ENCODE measurements around the gene CFAP43. TPM values are rescaled to one million over a fixed set of nuclear protein-coding genes. Genes with fewer than 3 reads are reported as not detected.

Gene CFAP43
- total and polyA plus RNA-seq, 7 donors: 0.22 to 0.83 (median 0.55) TPM; not detected in 1

GRCh38 chr10:104257235-104257634 is 25.1 kb upstream of the CFAP43 start:
- H3K27me3 ChIP-seq: no peaks in the 10 kb centered on the region
- no peaks in the 10 kb centered on the region for H3K9me3 ChIP-seq
- peak overlapping the region in 3 of 4 donors; percentile 9 to 96 (median 95) for H3K27ac ChIP-seq
- no peak for TF ChIP-seq POLR2AphosphoS5 (IDR thresholded peaks at IDR 0.05)
- no peak for TF ChIP-seq EP300 (IDR thresholded peaks at IDR 0.05)
- no peak for TF ChIP-seq POLR2A (IDR thresholded peaks at IDR 0.05)
- TF ChIP-seq, protein P1, sequence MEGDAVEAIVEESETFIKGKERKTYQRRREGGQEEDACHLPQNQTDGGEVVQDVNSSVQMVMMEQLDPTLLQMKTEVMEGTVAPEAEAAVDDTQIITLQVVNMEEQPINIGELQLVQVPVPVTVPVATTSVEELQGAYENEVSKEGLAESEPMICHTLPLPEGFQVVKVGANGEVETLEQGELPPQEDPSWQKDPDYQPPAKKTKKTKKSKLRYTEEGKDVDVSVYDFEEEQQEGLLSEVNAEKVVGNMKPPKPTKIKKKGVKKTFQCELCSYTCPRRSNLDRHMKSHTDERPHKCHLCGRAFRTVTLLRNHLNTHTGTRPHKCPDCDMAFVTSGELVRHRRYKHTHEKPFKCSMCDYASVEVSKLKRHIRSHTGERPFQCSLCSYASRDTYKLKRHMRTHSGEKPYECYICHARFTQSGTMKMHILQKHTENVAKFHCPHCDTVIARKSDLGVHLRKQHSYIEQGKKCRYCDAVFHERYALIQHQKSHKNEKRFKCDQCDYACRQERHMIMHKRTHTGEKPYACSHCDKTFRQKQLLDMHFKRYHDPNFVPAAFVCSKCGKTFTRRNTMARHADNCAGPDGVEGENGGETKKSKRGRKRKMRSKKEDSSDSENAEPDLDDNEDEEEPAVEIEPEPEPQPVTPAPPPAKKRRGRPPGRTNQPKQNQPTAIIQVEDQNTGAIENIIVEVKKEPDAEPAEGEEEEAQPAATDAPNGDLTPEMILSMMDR (IDR thresholded peaks at IDR 0.05): no peak
- H3K36me3 ChIP-seq: peaks cover 4 to 49% (median 9%) of the 10 kb centered on the region in 4 donors
- no peak for DNase-seq
- H3K4me1 ChIP-seq: peaks cover 0 to 52% (median 40%) of the 10 kb centered on the region in 4 donors
- WGBS, 2 donors: 93 to 96% methylated on average over 5 of the region's 5 CpGs
- intact Hi-C loops (cut with DNase I): loop anchor here (10.0 kb wide), 1 partner anchor 342 kb away; the partner anchor contains the start of gene STN1
- H3K4me3 ChIP-seq: no peak overlapping the region

GRCh38 chr10:104256335-104256961 is 24.3 kb upstream of the CFAP43 start:
- H3K4me3 ChIP-seq: peak overlapping the region in 3 of 4 donors; percentile 71 to 95 (median 88)
- peaks cover 0 to 52% (median 38%) of the 10 kb centered on the region in 4 donors for H3K4me1 ChIP-seq
- 5 to 14% methylated on average over 1 of the region's 1 CpG for WGBS, 2 donors
- TF ChIP-seq POLR2AphosphoS5 (IDR thresholded peaks at IDR 0.05): peak in 1 of 4 donors; percentile 7
- TF ChIP-seq, protein P1 (IDR thresholded peaks at IDR 0.05): no peak
- H3K36me3 ChIP-seq: peaks cover 4 to 41% (median 5%) of the 10 kb centered on the region in 4 donors
- no peak for DNase-seq
- H3K27me3 ChIP-seq: no peaks in the 10 kb centered on the region
- peak overlapping the region; percentile 95 to 98 (median 96) for H3K27ac ChIP-seq
- H3K9me3 ChIP-seq: no peaks in the 10 kb centered on the region
- intact Hi-C loops (cut with DNase I): loop anchor here (1.0 to 10.0 kb wide), 2 partner anchors 135 to 342 kb away; partner anchors contain the start of gene STN1

DNA sequence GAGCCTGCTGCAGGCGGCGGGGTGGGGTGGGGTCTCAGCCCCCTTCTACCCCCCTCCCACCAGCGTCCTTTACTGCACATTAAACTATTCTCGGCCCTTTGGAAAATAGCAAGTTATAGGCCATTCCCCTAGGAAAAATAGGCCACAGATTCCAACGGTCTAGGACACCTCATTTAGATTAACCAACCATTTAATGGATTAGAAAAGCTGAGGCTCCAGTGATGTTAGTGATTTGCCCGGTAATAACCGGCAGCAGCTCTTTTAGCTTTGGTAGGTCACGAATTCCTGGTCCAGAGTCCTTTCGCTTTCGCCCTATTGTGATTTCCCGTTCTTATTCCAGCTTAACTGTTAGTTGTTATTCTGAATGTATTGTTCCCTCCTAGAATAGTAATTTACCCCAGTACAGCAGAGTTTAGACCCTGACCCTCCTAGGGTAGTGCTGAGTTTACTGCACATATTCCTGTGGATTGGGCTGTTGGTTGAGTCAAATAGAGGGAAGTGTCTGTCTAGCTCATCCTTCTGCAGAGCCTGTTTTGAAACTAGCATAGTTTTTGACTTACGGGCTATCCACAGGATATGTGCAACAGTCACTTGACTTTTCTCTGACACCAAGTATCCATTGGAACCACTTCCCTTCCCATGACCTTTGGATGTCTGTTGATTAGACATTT is 23.3 kb upstream of the CFAP43 start:
- peaks cover 0 to 43% (median 32%) of the 10 kb centered on the region in 4 donors for H3K4me1 ChIP-seq
- no peaks in the 10 kb centered on the region for H3K27me3 ChIP-seq
- peak overlapping the region; percentile 95 to 98 (median 96) for H3K27ac ChIP-seq
- no peak for DNase-seq
- peak; percentile 66 to 89 (median 78) for TF ChIP-seq POLR2AphosphoS5 (IDR thresholded peaks at IDR 0.05)
- TF ChIP-seq, protein P1 (IDR thresholded peaks at IDR 0.05): no peak
- TF ChIP-seq POLR2A (IDR thresholded peaks at IDR 0.05): peak; percentile 18 to 56
- TF ChIP-seq EP300 (IDR thresholded peaks at IDR 0.05): no peak
- intact Hi-C loops (cut with DNase I): loop anchor here (2.0 to 10.0 kb wide), 2 partner anchors 23 to 341 kb away; partner anchors contain the start of genes CFAP43 and STN1
- WGBS, 2 donors: 0 to 1% methylated on average over 12 of the region's 12 CpGs
- peaks cover 0 to 31% (median 2%) of the 10 kb centered on the region in 4 donors for H3K36me3 ChIP-seq
- H3K4me3 ChIP-seq: peak overlapping the region; percentile 71 to 95 (median 84)
- no peaks in the 10 kb centered on the region for H3K9me3 ChIP-seq

- no peak for TF ChIP-seq EP300 (IDR thresholded peaks at IDR 0.05)
- TF ChIP-seq, protein P1 (IDR thresholded peaks at IDR 0.05): no peak
- TF ChIP-seq POLR2A (IDR thresholded peaks at IDR 0.05): peak; percentile 61 to 70
- TF ChIP-seq POLR2AphosphoS5 (IDR thresholded peaks at IDR 0.05): peak; percentile 85 to 91 (median 90)
- Histone ChIP-seq H3K36me3 (peaks cover 0 to 23% (median 0%) of the 10 kb centered on the region in 4 donors), H3K4me3 (peak within 1 kb of the TSS; percentile 71 to 95 (median 84)), H3K9me3 (no peaks in the 10 kb centered on the region), H3K4me1 (peaks cover 0 to 36% (median 24%) of the 10 kb centered on the region in 4 donors), H3K27ac (peak within 1 kb of the TSS; percentile 95 to 98 (median 96)), H3K27me3 (no peaks in the 10 kb centered on the region)
- intact Hi-C loops (cut with DNase I): loop anchor here (2.0 to 10.0 kb wide), 2 partner anchors 22 to 340 kb away; partner anchors contain the start of genes CFAP43 and STN1
- 1% methylated on average over 69 of the region's 69 CpGs for WGBS, 2 donors
- peak; percentile 92 for DNase-seq
These were observed 22.5 kb upstream of the CFAP43 start, which contains the start of gene GSTO1 for GRCh38 chr10:104254493-104255310. TSS of gene GSTO1 (plus strand) at chr10:104254892. CDS start at chr10:104254929, 37 bp downstream.

All from sigmoid colon (tissue), 7 donors.